ENCODE results near the gene PCGF1.
"Not testable (repeated sequence)": the region's sequence is repeated elsewhere in the genome, so short reads cannot be mapped to it uniquely, and the experiment has no call there.

The PCGF1 gene

GRCh38 chr2:74471332-74472065, 36.0 kb downstream of the PCGF1 start:
- DNase-seq: no peak

- not testable (repeated sequence) for DNase-seq
These were observed 36.8 kb downstream of the PCGF1 start for GRCh38 chr2:74470742-74471141.

GRCh38 chr2:74464406-74464805, 43.1 kb downstream of the PCGF1 start:
- DNase-seq: no peak

GRCh38 chr2:74462786-74463105, 44.7 kb downstream of the PCGF1 start:
- DNase-seq: no peak

- DNase-seq: no peak
These were observed 45.3 kb downstream of the PCGF1 start for GRCh38 chr2:74462054-74462785.

- DNase-seq: no peak
These were observed 46.1 kb downstream of the PCGF1 start for GRCh38 chr2:74461187-74462053.

- DNase-seq: not testable (repeated sequence)
These were observed 47.3 kb downstream of the PCGF1 start for GRCh38 chr2:74460187-74460586.

GRCh38 chr2:74459503-74460118, 47.9 kb downstream of the PCGF1 start:
- DNase-seq: not testable (repeated sequence)

GRCh38 chr2:74458938-74459363, 48.5 kb downstream of the PCGF1 start:
- no peak for DNase-seq

GRCh38 chr2:74458132-74458937, 49.2 kb downstream of the PCGF1 start, which contains the start of gene WBP1:
TSS of gene WBP1 (plus strand) at chr2:74458438. CDS start at chr2:74458603, 165 bp downstream.
- peak; percentile 98 to 99 for DNase-seq

GRCh38 chr2:74457549-74458131, 49.9 kb downstream of the PCGF1 start:
- peak; percentile 82 to 87 for DNase-seq

GRCh38 chr2:74457129-74457548, 50.4 kb downstream of the PCGF1 start:
- DNase-seq: no peak

Data from activated CD4-positive, alpha-beta T cell treated with anti-CD3 and anti-CD28 coated beads, Interleukin-2, amount 50 U/mL, for 48 hours (primary cell).